Peyer's patch (tissue), 4 donors: ENCODE data around the gene DRICH1.

Experiments used
- POLR2A ChIP-seq, 2 donors: fragments of 450-650 bp; IDR thresholded peaks; one replicate each; pipeline ENCODE4 v1.5.1; 2017; ENCODE audit warnings: antibody characterized with exemption in 2 of 2, mild to moderate bottlenecking in 2 of 2, moderate library complexity in 2 of 2
- TF ChIP-seq, protein P1 (sequence below), 6 experiments: fragments of 450-650 bp in 4 of 6; fragments of 200-600 bp in 2 of 6; sonication (generic) in 1 of 6; IDR thresholded peaks; one replicate each; pipeline ENCODE4 v1.5.1; 2017 to 2019; ENCODE audit warnings: antibody characterized with exemption in 6 of 6, mild to moderate bottlenecking in 3 of 6, moderate library complexity in 1 of 6

DNA sequence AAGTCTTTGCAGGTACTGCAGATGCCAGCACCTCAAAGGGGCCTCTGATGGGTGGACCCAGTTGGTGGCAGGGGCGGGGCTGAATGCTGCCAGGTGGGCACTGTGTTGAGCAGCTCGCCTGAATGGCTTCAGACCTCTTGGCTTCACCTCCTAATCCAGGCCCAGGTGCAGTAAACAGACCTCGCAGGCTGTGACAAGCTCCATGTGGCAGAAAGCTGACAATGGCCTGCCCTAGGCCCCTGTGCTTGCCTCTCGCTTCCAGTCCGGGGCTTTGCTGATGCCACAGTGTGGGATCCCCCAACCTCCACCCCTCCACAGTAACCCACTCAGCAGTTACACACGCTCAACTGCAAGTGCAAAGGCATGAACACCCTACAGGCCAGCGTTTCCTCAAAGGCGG is 61.4 kb downstream of the DRICH1 start:
- TF ChIP-seq, protein P1, sequence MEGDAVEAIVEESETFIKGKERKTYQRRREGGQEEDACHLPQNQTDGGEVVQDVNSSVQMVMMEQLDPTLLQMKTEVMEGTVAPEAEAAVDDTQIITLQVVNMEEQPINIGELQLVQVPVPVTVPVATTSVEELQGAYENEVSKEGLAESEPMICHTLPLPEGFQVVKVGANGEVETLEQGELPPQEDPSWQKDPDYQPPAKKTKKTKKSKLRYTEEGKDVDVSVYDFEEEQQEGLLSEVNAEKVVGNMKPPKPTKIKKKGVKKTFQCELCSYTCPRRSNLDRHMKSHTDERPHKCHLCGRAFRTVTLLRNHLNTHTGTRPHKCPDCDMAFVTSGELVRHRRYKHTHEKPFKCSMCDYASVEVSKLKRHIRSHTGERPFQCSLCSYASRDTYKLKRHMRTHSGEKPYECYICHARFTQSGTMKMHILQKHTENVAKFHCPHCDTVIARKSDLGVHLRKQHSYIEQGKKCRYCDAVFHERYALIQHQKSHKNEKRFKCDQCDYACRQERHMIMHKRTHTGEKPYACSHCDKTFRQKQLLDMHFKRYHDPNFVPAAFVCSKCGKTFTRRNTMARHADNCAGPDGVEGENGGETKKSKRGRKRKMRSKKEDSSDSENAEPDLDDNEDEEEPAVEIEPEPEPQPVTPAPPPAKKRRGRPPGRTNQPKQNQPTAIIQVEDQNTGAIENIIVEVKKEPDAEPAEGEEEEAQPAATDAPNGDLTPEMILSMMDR (IDR thresholded peaks at IDR 0.05) = no peak
- TF ChIP-seq POLR2A (IDR thresholded peaks at IDR 0.05) = no peak
